Astrocyte (in vitro differentiated cells and primary cell): Measurements from ENCODE around the gene PTPN14.
"Not testable (repeated sequence)": the region's sequence is repeated elsewhere in the genome, so short reads cannot be mapped to it uniquely, and the experiment has no call there.

ENCODE experiments used
- EZH2 ChIP-seq: IDR thresholded peaks from 2 replicates; pipeline ENCODE4 v1.6.1; 2012; ENCODE audit warnings: mild to moderate bottlenecking, low read length, inconsistent platforms; ENCODE audit not compliant: insufficient read depth
- TF ChIP-seq, protein P1 (sequence below): IDR thresholded peaks from 2 replicates; pipeline ENCODE4 v1.5.1; 2011; ENCODE audit warnings: low read depth, mild to moderate bottlenecking, inconsistent platforms, low read length, moderate library complexity; ENCODE audit not compliant: insufficient read depth

- TF ChIP-seq, protein P1, sequence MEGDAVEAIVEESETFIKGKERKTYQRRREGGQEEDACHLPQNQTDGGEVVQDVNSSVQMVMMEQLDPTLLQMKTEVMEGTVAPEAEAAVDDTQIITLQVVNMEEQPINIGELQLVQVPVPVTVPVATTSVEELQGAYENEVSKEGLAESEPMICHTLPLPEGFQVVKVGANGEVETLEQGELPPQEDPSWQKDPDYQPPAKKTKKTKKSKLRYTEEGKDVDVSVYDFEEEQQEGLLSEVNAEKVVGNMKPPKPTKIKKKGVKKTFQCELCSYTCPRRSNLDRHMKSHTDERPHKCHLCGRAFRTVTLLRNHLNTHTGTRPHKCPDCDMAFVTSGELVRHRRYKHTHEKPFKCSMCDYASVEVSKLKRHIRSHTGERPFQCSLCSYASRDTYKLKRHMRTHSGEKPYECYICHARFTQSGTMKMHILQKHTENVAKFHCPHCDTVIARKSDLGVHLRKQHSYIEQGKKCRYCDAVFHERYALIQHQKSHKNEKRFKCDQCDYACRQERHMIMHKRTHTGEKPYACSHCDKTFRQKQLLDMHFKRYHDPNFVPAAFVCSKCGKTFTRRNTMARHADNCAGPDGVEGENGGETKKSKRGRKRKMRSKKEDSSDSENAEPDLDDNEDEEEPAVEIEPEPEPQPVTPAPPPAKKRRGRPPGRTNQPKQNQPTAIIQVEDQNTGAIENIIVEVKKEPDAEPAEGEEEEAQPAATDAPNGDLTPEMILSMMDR, result not testable (repeated sequence)
- not testable (repeated sequence) for TF ChIP-seq EZH2
These were observed 57.2 kb downstream of the PTPN14 start for GRCh38 chr1:214494179-214494578.
